Activated T-helper 1 cell treated with anti-CD3 and anti-CD28 coated beads, Interleukin-12 subunit alpha, Interleukin-12 subunit beta, Interleukin-2, Interleukin-4 antibody, amounts not matched to agents 30 ng/mL and 10 ng/mL and 1 ng/mL, durations not matched to agents 14 hours and 24 hours and 36 hours (primary cell): ENCODE results near the gene ADNP. TPM values are rescaled to one million over a fixed set of nuclear protein-coding genes. Genes with fewer than 3 reads are reported as not detected.

Source experiments
- DNase-seq: peaks from one replicate; pipeline ENCODE4 v3.0.0; 2021; ENCODE audit warnings: low spot score
- H3K27ac Mint-ChIP-seq: one replicate; pipeline ENCODE4 v1.8.0; 2021; ENCODE audit warnings: mild to moderate bottlenecking, mixed read lengths
- H3K27me3 Mint-ChIP-seq: one replicate; pipeline ENCODE4 v1.8.0; 2022; ENCODE audit warnings: mild to moderate bottlenecking, moderate library complexity, mixed read lengths; ENCODE audit not compliant: insufficient read depth
- H3K36me3 Mint-ChIP-seq: one replicate; pipeline ENCODE4 v1.8.0; 2021; ENCODE audit warnings: low read depth, mixed read lengths
- H3K4me1 Mint-ChIP-seq: one replicate; pipeline ENCODE4 v1.8.0; 2021; ENCODE audit warnings: low read depth, mixed read lengths
- H3K4me3 Mint-ChIP-seq: one replicate; pipeline ENCODE4 v1.8.0; 2021; ENCODE audit warnings: mild to moderate bottlenecking, moderate library complexity, mixed read lengths
- H3K9me3 Mint-ChIP-seq: one replicate; pipeline ENCODE4 v1.8.0; 2021; ENCODE audit warnings: mixed read lengths
- intact Hi-C: fragments of 100-400 bp; cut with micrococcal nuclease; formaldehyde crosslinking; loops from one replicate; pipeline ENCODE4 v1.15.1; 2024
- total RNA-seq: library from RNA; stranded (reverse); gene quantifications from 2 replicates; pipeline ENCODE4 v1.2.3, GENCODE V29; 2022

ADNP gene
- total RNA-seq, 1 donor from 2014 or later: 77.4 TPM

DNA sequence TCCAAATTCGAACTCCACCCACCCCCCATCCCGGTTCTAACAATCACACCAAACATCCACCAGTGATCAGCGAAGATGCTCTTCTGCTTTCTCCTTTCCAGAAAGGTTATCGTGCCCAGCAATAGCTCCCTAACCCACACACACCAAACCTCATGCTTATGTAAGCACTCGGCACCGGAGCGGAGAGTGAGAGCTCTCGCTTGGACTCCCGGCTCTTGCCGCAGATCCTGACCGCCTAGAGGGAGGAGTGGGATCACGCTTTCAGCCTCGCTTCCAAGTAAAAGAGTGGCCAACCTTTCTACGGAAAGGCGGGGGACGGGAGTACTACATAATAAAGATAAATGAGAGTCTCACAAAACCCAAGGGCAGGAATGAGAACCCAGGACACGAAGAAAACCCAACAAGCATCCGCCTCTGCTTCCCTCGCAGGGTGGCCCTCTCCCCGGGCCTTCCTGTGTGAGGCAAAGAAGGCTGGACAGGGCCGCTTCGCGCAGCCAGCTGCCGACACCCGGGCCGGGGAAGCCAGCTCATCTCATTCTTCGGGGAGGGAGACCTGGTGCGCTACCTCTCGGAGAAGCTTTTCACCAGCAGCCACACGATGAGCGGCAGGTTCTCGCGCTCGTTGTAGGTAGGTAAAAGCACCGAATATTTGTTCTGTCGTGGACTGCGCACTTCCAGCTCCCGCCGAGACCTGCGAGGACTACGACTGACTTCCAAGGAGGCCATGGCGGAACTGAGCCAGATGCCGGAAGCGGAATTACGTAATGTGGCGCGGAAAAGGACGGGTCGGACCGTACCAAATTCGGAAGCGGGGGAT lies 26.8 kb upstream of the ADNP start, which contains the start of gene DPM1:
Gene DPM1, minus strand, starts transcription at position 735 of the 817 bp plus-strand sequence. Its CDS starts 9 bp downstream, at position 726.
- peak; percentile 83 for DNase-seq
- Mint-ChIP-seq H3K27ac (peak within 1 kb of the TSS; percentile 92), H3K9me3 (no peaks in the 10 kb centered on the region), H3K4me1 (peaks cover 50% of the 10 kb centered on the region), H3K27me3 (no peaks in the 10 kb centered on the region), H3K4me3 (peak within 1 kb of the TSS; percentile 99), H3K36me3 (peaks cover 23% of the 10 kb centered on the region)
- intact Hi-C loops: loop anchor here (1.0 to 2.0 kb wide), 5 partner anchors 27 to 1911 kb away; partner anchors contain the start of genes ADNP, BCAS4 and CSE1L

DNA sequence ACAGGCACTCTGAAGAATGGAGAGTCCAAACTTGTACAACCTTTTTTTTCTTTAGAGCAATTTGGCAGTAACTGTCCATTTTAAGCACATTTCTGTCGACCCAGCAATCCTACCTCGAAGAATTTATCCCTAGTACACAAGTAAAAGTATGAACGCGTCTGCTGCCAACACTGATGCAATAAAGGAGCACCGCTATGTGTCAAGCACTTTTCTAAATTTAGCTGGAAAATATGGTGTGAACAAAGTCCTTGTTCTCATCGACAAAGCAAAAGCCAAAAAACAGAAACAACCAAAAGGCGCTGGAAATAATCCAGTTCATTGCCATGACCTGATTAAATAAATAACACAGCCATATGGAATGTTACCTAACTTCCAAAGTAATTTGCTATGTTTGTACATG lies 26.0 kb upstream of the ADNP start:
- H3K36me3 Mint-ChIP-seq: peaks cover 24% of the 10 kb centered on the region
- H3K27me3 Mint-ChIP-seq: no peaks in the 10 kb centered on the region
- H3K9me3 Mint-ChIP-seq: no peaks in the 10 kb centered on the region
- DNase-seq: no peak
- peak overlapping the region; percentile 92 for H3K27ac Mint-ChIP-seq
- intact Hi-C loops: no loop called here
- peaks cover 50% of the 10 kb centered on the region for H3K4me1 Mint-ChIP-seq
- peak overlapping the region; percentile 99 for H3K4me3 Mint-ChIP-seq

DNA sequence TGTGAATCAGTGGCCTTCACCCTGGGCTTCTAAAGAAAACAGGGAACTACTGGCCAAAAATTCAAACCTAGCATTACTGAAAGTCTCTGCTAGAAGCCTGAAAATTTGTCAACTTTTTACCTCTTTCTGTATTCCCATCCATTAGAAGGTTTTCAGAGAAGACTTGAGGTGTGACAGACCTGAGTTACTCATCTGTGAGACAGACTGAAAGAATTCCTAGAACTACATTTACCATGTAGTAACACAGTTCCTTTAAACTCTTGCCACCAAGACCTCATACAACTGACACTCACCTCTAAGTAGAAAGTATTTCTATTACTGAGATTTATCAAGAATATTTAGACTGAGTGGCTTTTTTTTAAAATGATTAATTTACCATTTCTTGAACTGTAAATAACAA lies 22.6 kb upstream of the ADNP start:
- Mint-ChIP-seq H3K27ac (no peak overlapping the region), H3K4me1 (peaks cover 34% of the 10 kb centered on the region), H3K36me3 (peaks cover 31% of the 10 kb centered on the region), H3K27me3 (no peaks in the 10 kb centered on the region), H3K4me3 (no peak overlapping the region), H3K9me3 (no peaks in the 10 kb centered on the region)
- DNase-seq: no peak
- intact Hi-C loops: no loop called here

DNA sequence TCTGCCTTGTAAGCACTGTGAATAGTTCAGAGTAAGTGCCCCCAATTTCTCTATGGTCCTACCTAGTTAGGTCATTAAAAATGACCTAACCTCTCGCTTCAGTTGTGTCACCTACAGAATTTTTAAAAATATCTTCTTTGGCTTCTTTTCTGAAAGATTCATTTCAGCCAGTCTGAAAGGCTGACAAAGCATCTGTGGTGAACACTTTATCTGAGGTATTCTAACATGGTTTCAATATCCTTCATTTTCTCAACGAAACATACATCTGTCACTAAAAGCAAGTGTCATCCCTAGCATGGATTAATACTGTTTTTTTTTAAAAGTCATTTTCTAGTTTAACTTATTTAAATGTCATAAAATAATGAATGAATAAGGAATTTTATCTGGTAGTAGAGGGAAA lies 22.0 kb upstream of the ADNP start:
- no peaks in the 10 kb centered on the region for H3K27me3 Mint-ChIP-seq
- H3K36me3 Mint-ChIP-seq: peaks cover 34% of the 10 kb centered on the region
- intact Hi-C loops: no loop called here
- no peaks in the 10 kb centered on the region for H3K9me3 Mint-ChIP-seq
- peaks cover 33% of the 10 kb centered on the region for H3K4me1 Mint-ChIP-seq
- no peak overlapping the region for H3K4me3 Mint-ChIP-seq
- DNase-seq: no peak
- H3K27ac Mint-ChIP-seq: no peak overlapping the region

DNA sequence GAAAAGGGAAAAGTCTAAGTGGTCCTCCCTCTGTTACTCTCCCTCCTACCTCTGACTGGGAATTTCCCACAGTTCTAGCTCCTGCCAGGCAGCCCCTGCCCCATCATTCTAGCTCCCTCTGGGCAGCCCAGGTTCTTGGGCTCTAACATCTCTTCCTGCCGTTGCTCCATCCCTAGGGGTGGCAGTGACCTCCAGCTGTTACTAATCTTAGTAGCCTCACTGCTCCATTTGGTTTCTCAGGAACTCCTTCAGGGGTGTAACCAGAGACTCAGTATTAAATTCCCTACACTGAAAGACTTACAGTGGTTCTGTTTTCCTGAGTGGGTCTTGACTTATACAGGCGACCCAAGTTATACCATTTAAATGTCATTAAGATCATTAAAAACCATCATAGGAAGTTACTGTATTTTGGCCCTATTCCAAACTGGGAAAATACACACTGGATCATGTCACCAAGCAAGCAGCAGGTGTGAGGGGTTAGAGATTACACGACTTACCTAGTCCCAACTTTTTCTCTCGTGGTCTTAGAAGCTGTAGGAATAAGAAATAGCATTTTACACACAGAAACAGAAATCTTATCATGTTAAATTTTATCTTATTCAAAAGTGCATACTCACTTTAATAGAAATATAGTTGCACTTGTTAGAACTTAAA lies 17.0 kb upstream of the ADNP start:
- Mint-ChIP-seq H3K36me3 (peaks cover 41% of the 10 kb centered on the region), H3K9me3 (no peaks in the 10 kb centered on the region), H3K27me3 (no peaks in the 10 kb centered on the region), H3K4me1 (no peaks in the 10 kb centered on the region), H3K4me3 (no peak overlapping the region), H3K27ac (no peak overlapping the region)
- DNase-seq: no peak
- intact Hi-C loops: no loop called here

DNA sequence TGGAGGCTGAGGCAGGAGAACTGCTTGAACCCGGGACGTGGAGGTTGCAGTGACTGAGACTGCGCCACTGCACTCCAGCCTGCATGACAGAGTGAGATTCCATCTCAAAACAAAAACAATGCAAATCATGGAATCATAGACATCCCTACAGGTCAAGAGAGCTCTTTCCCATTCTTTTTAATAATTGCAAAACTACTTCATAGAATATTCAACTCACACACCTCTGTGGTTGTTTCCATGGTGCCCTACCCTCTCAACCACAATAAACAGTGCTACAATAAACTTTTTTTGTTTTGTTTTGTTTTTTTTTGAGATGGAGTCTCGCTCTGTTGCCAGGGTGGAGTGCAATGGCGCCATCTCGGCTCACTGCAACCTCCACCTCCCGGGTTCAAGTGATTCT lies 11.8 kb upstream of the ADNP start:
- Mint-ChIP-seq H3K36me3 (peaks cover 30% of the 10 kb centered on the region), H3K27me3 (no peaks in the 10 kb centered on the region), H3K4me1 (no peaks in the 10 kb centered on the region), H3K9me3 (no peaks in the 10 kb centered on the region), H3K4me3 (no peak overlapping the region), H3K27ac (no peak overlapping the region)
- intact Hi-C loops: no loop called here
- no peak for DNase-seq

DNA sequence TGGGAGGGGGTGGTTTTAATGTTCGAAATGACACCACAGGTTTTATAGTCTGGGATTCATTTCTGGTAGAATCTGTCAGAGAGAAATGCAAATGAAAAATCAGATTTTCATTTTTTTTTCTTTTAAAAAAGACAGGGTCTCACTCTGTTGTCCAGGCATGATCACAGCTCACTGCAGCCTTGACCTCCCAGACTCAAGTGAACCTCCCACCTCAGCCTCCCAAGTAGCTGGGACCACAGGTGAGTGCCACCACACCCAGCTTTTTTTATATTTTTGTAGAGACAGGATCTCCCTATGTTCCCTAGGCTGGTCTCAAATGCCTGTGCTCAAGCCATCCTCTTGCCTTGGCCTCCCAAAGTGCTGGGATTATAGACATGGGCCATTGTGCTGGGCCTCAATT lies 2.4 kb upstream of the ADNP start:
- Mint-ChIP-seq H3K9me3 (no peaks in the 10 kb centered on the region), H3K27me3 (no peaks in the 10 kb centered on the region), H3K27ac (no peak overlapping the region), H3K4me1 (peaks cover 30% of the 10 kb centered on the region), H3K4me3 (no peak overlapping the region), H3K36me3 (peaks cover 50% of the 10 kb centered on the region)
- DNase-seq: no peak
- intact Hi-C loops: loop anchor here (10.0 kb wide), 1 partner anchor 1659 kb away; the partner anchor contains the start of gene ZNFX1

DNA sequence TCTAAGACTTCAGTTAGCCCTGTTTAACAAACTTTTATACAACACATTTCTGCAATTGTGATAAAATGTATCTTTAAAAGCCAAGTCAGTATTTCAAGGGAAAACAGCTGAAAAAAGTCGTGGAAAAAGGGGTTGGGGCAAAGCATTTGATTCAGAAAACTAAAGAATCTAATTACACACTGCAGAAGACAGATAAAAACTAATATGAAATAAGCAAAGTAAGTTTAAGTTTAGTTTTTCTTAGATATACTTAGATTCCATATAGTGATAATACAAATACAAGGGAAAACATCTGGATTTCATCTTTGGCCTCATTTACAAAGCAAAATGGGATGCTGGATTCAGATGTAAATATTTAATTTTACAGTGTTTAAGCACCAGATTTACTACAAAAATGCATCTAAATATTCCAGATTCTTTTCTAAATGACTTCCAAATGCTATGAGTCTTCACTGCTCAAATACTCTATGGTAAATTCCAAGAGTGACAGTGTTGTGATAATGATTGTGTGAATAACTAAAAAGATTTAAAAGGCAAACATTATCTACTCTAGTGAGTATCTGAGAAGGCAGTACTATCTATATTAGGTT lies 1.5 kb upstream of the ADNP start:
- intact Hi-C loops: loop anchor here (10.0 kb wide), 1 partner anchor 1658 kb away; the partner anchor contains the start of gene ZNFX1
- Mint-ChIP-seq H3K36me3 (peaks cover 55% of the 10 kb centered on the region), H3K4me1 (peaks cover 38% of the 10 kb centered on the region), H3K27ac (peak overlapping the region; percentile 86), H3K4me3 (no peak overlapping the region), H3K27me3 (no peaks in the 10 kb centered on the region), H3K9me3 (no peaks in the 10 kb centered on the region)
- DNase-seq: no peak

DNA sequence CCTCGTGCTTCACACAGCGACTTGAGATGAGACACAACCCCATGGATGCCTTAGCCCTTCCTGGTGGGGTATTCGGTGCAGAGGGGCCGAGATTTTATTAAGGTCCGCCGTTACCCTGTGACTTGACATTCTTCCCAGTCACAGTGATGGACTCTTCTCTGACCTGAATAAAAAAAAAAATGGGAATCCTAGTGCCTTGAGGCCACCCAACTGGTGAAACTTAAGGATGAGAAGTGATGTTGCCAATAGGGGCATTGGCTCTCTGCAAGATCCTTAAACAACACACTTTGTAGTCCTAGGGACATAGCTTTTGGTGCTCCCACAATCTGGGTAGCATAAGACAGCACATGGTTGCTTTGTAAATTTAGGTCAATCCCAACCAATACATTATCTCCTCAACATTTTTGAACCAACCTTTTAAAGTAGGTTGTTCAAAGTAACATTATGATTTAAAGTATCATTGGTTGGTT lies 814 bp upstream of the ADNP start:
- H3K36me3 Mint-ChIP-seq: peaks cover 58% of the 10 kb centered on the region
- no peaks in the 10 kb centered on the region for H3K9me3 Mint-ChIP-seq
- no peaks in the 10 kb centered on the region for H3K27me3 Mint-ChIP-seq
- peak overlapping the region; percentile 86 for H3K27ac Mint-ChIP-seq
- peak overlapping the region; percentile 86 for H3K4me3 Mint-ChIP-seq
- DNase-seq: no peak
- intact Hi-C loops: loop anchor here (10.0 kb wide), 1 partner anchor 1657 kb away; the partner anchor contains the start of gene ZNFX1
- H3K4me1 Mint-ChIP-seq: peaks cover 45% of the 10 kb centered on the region

DNA sequence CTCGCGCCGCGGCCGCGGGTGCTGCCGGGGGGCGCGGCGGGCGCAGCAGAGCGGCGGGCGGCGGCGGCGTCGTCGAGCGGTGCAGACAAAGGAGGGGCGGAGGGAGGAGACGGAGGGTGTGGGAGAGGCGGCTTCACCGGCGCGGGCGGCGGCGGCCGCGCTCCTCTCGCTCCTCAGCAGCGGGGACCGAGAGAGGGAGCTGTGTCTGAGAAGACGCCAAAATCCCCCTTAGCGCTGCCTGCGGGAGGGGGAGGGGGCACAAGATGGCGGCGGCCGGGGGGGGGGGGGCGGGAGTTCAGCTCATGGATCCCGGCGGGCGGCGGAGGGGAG lies 296 bp downstream of the ADNP start:
- Mint-ChIP-seq H3K27me3 (no peaks in the 10 kb centered on the region), H3K36me3 (peaks cover 53% of the 10 kb centered on the region), H3K4me3 (peak overlapping the region; percentile 86), H3K4me1 (peaks cover 53% of the 10 kb centered on the region), H3K9me3 (no peaks in the 10 kb centered on the region), H3K27ac (peak overlapping the region; percentile 78)
- intact Hi-C loops: loop anchor here (1.0 to 10.0 kb wide), 4 partner anchors 27 to 1656 kb away; partner anchors contain the start of genes DPM1, MOCS3, PARD6B and ZNFX1
- no peak for DNase-seq

DNA sequence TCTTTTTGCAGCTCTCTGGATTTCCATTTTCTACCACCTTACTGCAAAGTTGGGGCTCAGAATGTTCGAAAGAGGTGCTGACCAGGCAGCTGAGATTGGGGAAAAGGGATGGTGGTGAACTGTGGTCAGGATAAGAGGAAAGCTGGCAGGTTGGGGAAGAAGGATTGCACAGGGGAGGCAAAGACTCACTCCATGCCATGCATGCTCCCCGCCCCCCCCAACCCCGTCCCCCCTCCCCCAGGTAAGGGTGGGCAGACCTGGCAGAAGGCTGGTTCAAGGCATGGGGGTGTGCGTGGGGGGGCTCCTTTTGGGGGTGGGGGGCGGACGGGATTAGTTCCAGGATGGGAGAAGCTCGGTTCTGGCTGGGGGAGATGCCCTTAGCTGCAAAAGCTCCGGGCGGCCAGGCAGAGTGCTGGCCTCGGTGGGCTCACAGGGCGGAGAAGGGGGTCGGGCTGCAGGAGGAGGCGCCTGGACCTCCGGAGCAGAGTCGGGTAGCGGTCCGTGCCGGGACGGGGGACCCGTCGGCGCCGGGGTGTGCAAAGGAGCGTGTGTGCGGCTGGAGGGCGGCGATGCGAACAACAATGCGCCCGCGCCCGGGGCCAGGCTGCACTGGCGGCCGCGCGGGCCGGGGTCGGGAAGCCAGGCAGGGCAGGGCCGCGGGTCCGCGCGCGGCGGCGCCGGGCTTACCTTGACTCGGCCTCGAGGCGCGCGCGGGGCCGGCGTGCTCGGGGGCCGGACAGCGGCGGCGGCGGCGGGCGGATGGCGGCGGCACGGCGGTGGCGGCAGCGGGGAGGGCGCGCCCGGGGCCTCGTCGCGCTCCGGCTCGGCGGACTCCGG lies 880 bp downstream of the ADNP start:
- H3K27ac Mint-ChIP-seq: peak overlapping the region; percentile 95
- peak; percentile 11 for DNase-seq
- H3K27me3 Mint-ChIP-seq: no peaks in the 10 kb centered on the region
- peaks cover 58% of the 10 kb centered on the region for H3K4me1 Mint-ChIP-seq
- H3K36me3 Mint-ChIP-seq: peaks cover 55% of the 10 kb centered on the region
- peak overlapping the region; percentile 95 for H3K4me3 Mint-ChIP-seq
- H3K9me3 Mint-ChIP-seq: no peaks in the 10 kb centered on the region
- intact Hi-C loops: loop anchor here (10.0 kb wide), 1 partner anchor 1656 kb away; the partner anchor contains the start of gene ZNFX1
